ENCODE data around the gene ELL.

ELL gene

GRCh38 chr19:18425515-18426415 is 96.1 kb downstream of the ELL start:
- no peaks in the 10 kb centered on the region for H3K9me3 Mint-ChIP-seq
- no peaks in the 10 kb centered on the region for H3K27me3 Mint-ChIP-seq (ENCODE audit: low read depth)
- peak overlapping the region; percentile 29 for H3K4me3 Mint-ChIP-seq
- no peak for DNase-seq (ENCODE audit: low spot score)
- peak overlapping the region; percentile 58 for H3K27ac Mint-ChIP-seq
- H3K36me3 Mint-ChIP-seq (ENCODE audit: low read depth): peaks cover 16% of the 10 kb centered on the region
- H3K4me1 Mint-ChIP-seq (ENCODE audit: low read depth): peaks cover 43% of the 10 kb centered on the region

GRCh38 chr19:18424890-18425514 is 96.9 kb downstream of the ELL start:
- H3K4me1 Mint-ChIP-seq (ENCODE audit: low read depth): peaks cover 42% of the 10 kb centered on the region
- no peaks in the 10 kb centered on the region for H3K9me3 Mint-ChIP-seq

GRCh38 chr19:18424122-18424889 is 97.6 kb downstream of the ELL start:
- Mint-ChIP-seq H3K4me1 (ENCODE audit: low read depth) (peaks cover 38% of the 10 kb centered on the region), H3K36me3 (ENCODE audit: low read depth) (peaks cover 14% of the 10 kb centered on the region), H3K4me3 (peak overlapping the region; percentile 21), H3K27ac (no peak overlapping the region), H3K27me3 (ENCODE audit: low read depth) (no peaks in the 10 kb centered on the region), H3K9me3 (no peaks in the 10 kb centered on the region)
- no peak for DNase-seq (ENCODE audit: low spot score)

More at GRCh38 chr19:18424890-18425514, 96.9 kb downstream of the ELL start:
- Mint-ChIP-seq H3K27me3 (ENCODE audit: low read depth) (no peaks in the 10 kb centered on the region), H3K4me3 (peak overlapping the region; percentile 29), H3K36me3 (ENCODE audit: low read depth) (peaks cover 17% of the 10 kb centered on the region), H3K27ac (no peak overlapping the region)
- no peak for DNase-seq (ENCODE audit: low spot score)

- H3K27me3 Mint-ChIP-seq (ENCODE audit: low read depth): no peaks in the 10 kb centered on the region
- peaks cover 14% of the 10 kb centered on the region for H3K36me3 Mint-ChIP-seq (ENCODE audit: low read depth)
- H3K27ac Mint-ChIP-seq: peak overlapping the region; percentile 68
- H3K4me1 Mint-ChIP-seq (ENCODE audit: low read depth): peaks cover 43% of the 10 kb centered on the region
- no peak for DNase-seq (ENCODE audit: low spot score)
- no peaks in the 10 kb centered on the region for H3K9me3 Mint-ChIP-seq
- peak overlapping the region; percentile 98 for H3K4me3 Mint-ChIP-seq
These were observed 98.4 kb downstream of the ELL start for GRCh38 chr19:18423258-18424020.

GRCh38 chr19:18422530-18423191 is 99.2 kb downstream of the ELL start:
- Mint-ChIP-seq H3K36me3 (ENCODE audit: low read depth) (peaks cover 14% of the 10 kb centered on the region), H3K9me3 (no peaks in the 10 kb centered on the region), H3K4me3 (peak overlapping the region; percentile 98), H3K27ac (peak overlapping the region; percentile 94), H3K4me1 (ENCODE audit: low read depth) (peaks cover 50% of the 10 kb centered on the region), H3K27me3 (ENCODE audit: low read depth) (no peaks in the 10 kb centered on the region)
- DNase-seq (ENCODE audit: low spot score): peak; percentile 35

GRCh38 chr19:18421371-18421959 is 100.4 kb downstream of the ELL start:
- no peak for DNase-seq (ENCODE audit: low spot score)
- Mint-ChIP-seq H3K4me1 (ENCODE audit: low read depth) (peaks cover 59% of the 10 kb centered on the region), H3K4me3 (peak overlapping the region; percentile 98), H3K27ac (peak overlapping the region; percentile 94), H3K9me3 (no peaks in the 10 kb centered on the region), H3K36me3 (ENCODE audit: low read depth) (peaks cover 14% of the 10 kb centered on the region), H3K27me3 (ENCODE audit: low read depth) (no peaks in the 10 kb centered on the region)

GRCh38 chr19:18420930-18421329 is 100.9 kb downstream of the ELL start:
- no peaks in the 10 kb centered on the region for H3K9me3 Mint-ChIP-seq
- peaks cover 61% of the 10 kb centered on the region for H3K4me1 Mint-ChIP-seq (ENCODE audit: low read depth)
- H3K27ac Mint-ChIP-seq: peak overlapping the region; percentile 94
- no peak for DNase-seq (ENCODE audit: low spot score)
- H3K4me3 Mint-ChIP-seq: peak overlapping the region; percentile 98
- no peaks in the 10 kb centered on the region for H3K27me3 Mint-ChIP-seq (ENCODE audit: low read depth)
- H3K36me3 Mint-ChIP-seq (ENCODE audit: low read depth): peaks cover 14% of the 10 kb centered on the region

GRCh38 chr19:18419699-18420460 is 102.0 kb downstream of the ELL start:
- H3K4me3 Mint-ChIP-seq: peak overlapping the region; percentile 98
- no peaks in the 10 kb centered on the region for H3K9me3 Mint-ChIP-seq
- peak overlapping the region; percentile 94 for H3K27ac Mint-ChIP-seq
- H3K4me1 Mint-ChIP-seq (ENCODE audit: low read depth): peaks cover 64% of the 10 kb centered on the region
- H3K36me3 Mint-ChIP-seq (ENCODE audit: low read depth): peaks cover 12% of the 10 kb centered on the region
- DNase-seq (ENCODE audit: low spot score): peak; percentile 38
- no peaks in the 10 kb centered on the region for H3K27me3 Mint-ChIP-seq (ENCODE audit: low read depth)

- no peaks in the 10 kb centered on the region for H3K9me3 Mint-ChIP-seq
- H3K36me3 Mint-ChIP-seq (ENCODE audit: low read depth): peaks cover 12% of the 10 kb centered on the region
- peak within 1 kb of the TSS; percentile 94 for H3K27ac Mint-ChIP-seq
- no peaks in the 10 kb centered on the region for H3K27me3 Mint-ChIP-seq (ENCODE audit: low read depth)
- peak within 1 kb of the TSS; percentile 98 for H3K4me3 Mint-ChIP-seq
- H3K4me1 Mint-ChIP-seq (ENCODE audit: low read depth): peaks cover 66% of the 10 kb centered on the region
- peak; percentile 84 for DNase-seq (ENCODE audit: low spot score)
These were observed 102.6 kb downstream of the ELL start, which contains the start of gene SSBP4 for GRCh38 chr19:18419195-18419698. TSS of gene SSBP4 (plus strand) at chr19:18419398. CDS start at chr19:18419649, 251 bp downstream.

GRCh38 chr19:18418483-18419194 is 103.2 kb downstream of the ELL start:
- no peaks in the 10 kb centered on the region for H3K27me3 Mint-ChIP-seq (ENCODE audit: low read depth)
- DNase-seq (ENCODE audit: low spot score): no peak
- H3K27ac Mint-ChIP-seq: peak overlapping the region; percentile 88
- peak overlapping the region; percentile 81 for H3K4me3 Mint-ChIP-seq
- H3K9me3 Mint-ChIP-seq: no peaks in the 10 kb centered on the region
- peaks cover 66% of the 10 kb centered on the region for H3K4me1 Mint-ChIP-seq (ENCODE audit: low read depth)
- peaks cover 12% of the 10 kb centered on the region for H3K36me3 Mint-ChIP-seq (ENCODE audit: low read depth)

GRCh38 chr19:18418029-18418482 is 103.8 kb downstream of the ELL start:
- DNase-seq (ENCODE audit: low spot score): no peak
- Mint-ChIP-seq H3K9me3 (no peaks in the 10 kb centered on the region), H3K27ac (peak overlapping the region; percentile 88), H3K36me3 (ENCODE audit: low read depth) (peaks cover 10% of the 10 kb centered on the region), H3K4me3 (peak overlapping the region; percentile 81), H3K27me3 (ENCODE audit: low read depth) (no peaks in the 10 kb centered on the region), H3K4me1 (ENCODE audit: low read depth) (peaks cover 63% of the 10 kb centered on the region)

All from T-helper 2 cell treated with Interferon-gamma antibody and Interleukin-4, amounts not matched to agents 5 μg/mL and 100 μg/mL, for 36 hours (primary cell).